MG63 (cell line): ENCODE data around the gene GSTO1. TPM values are rescaled to one million over a fixed set of nuclear protein-coding genes. Genes with fewer than 3 reads are reported as not detected.

Experiments used
- DNase-seq: peaks from one replicate; pipeline ENCODE4 v3.0.0-alpha.2; 2020
- H3K27me3 ChIP-seq: fragments of 250-450 bp; sonication (Bioruptor Pico); 2 replicates; pipeline ENCODE4 v1.5.1; 2020; ENCODE audit warnings: mild to moderate bottlenecking, moderate library complexity
- H3K36me3 ChIP-seq: fragments of 250-450 bp; sonication (Bioruptor Pico); 2 replicates; pipeline ENCODE4 v1.5.1; 2020; ENCODE audit warnings: mild to moderate bottlenecking, moderate library complexity
- H3K4me3 ChIP-seq: fragments of 250-450 bp; sonication (Bioruptor Pico); 2 replicates; pipeline ENCODE4 v1.5.1; 2020; ENCODE audit warnings: mild to moderate bottlenecking, moderate library complexity
- H3K9me3 ChIP-seq: fragments of 250-450 bp; sonication (Bioruptor Pico); 2 replicates; pipeline ENCODE4 v1.5.1; 2020; ENCODE audit warnings: mild to moderate bottlenecking, moderate library complexity
- total RNA-seq: library from RNA; depleted of rRNA; stranded (reverse); fragments of >200 nt; shearing (Covaris generic); gene quantifications from 2 replicates; pipeline ENCODE4 v1.2.3, GENCODE V29; 2014; ENCODE audit warnings: low replicate concordance

GSTO1 gene
- total RNA-seq, 1 experiment from 2014 or later: 191 TPM

- H3K4me3 ChIP-seq: no peak overlapping the region
- no peaks in the 10 kb centered on the region for H3K27me3 ChIP-seq
- no peak for DNase-seq
- peaks cover 88% of the 10 kb centered on the region for H3K36me3 ChIP-seq
- no peaks in the 10 kb centered on the region for H3K9me3 ChIP-seq
These were observed 6.1 kb downstream of the GSTO1 start for GRCh38 chr10:104260775-104261115.

- Histone ChIP-seq H3K9me3 (no peaks in the 10 kb centered on the region), H3K27me3 (no peaks in the 10 kb centered on the region), H3K4me3 (no peak overlapping the region), H3K36me3 (peaks cover 94% of the 10 kb centered on the region)
- DNase-seq: no peak
These were observed 7.4 kb downstream of the GSTO1 start for GRCh38 chr10:104262055-104262454.

GRCh38 chr10:104264783-104265182, 10.1 kb downstream of the GSTO1 start:
- Histone ChIP-seq H3K4me3 (no peak overlapping the region), H3K36me3 (peaks cover 84% of the 10 kb centered on the region), H3K27me3 (no peaks in the 10 kb centered on the region), H3K9me3 (no peaks in the 10 kb centered on the region)
- no peak for DNase-seq

- no peak for DNase-seq
- H3K4me3 ChIP-seq: peak overlapping the region; percentile 78
- no peaks in the 10 kb centered on the region for H3K9me3 ChIP-seq
- H3K36me3 ChIP-seq: peaks cover 54% of the 10 kb centered on the region
- H3K27me3 ChIP-seq: no peaks in the 10 kb centered on the region
These were observed 13.2 kb downstream of the GSTO1 start for GRCh38 chr10:104267721-104268404.

- Histone ChIP-seq H3K9me3 (no peaks in the 10 kb centered on the region), H3K36me3 (peaks cover 49% of the 10 kb centered on the region), H3K4me3 (peak overlapping the region; percentile 78), H3K27me3 (no peaks in the 10 kb centered on the region)
- no peak for DNase-seq
These were observed 13.7 kb downstream of the GSTO1 start for GRCh38 chr10:104268405-104268712.

- Histone ChIP-seq H3K4me3 (peak within 1 kb of the TSS; percentile 78), H3K36me3 (peaks cover 46% of the 10 kb centered on the region), H3K27me3 (no peaks in the 10 kb centered on the region), H3K9me3 (no peaks in the 10 kb centered on the region)
- DNase-seq: peak; percentile 99
These were observed 14.3 kb downstream of the GSTO1 start, which contains the start of gene GSTO2 for GRCh38 chr10:104268713-104269645. GSTO2 (plus strand) TSS chr10:104269184; CDS start chr10:104274916, 5,732 bp downstream.

GRCh38 chr10:104273286-104273685, 18.6 kb downstream of the GSTO1 start:
- H3K27me3 ChIP-seq: no peaks in the 10 kb centered on the region
- H3K4me3 ChIP-seq: no peak overlapping the region
- peaks cover 4% of the 10 kb centered on the region for H3K36me3 ChIP-seq
- no peak for DNase-seq
- no peaks in the 10 kb centered on the region for H3K9me3 ChIP-seq

- Histone ChIP-seq H3K36me3 (no peaks in the 10 kb centered on the region), H3K9me3 (no peaks in the 10 kb centered on the region), H3K4me3 (no peak overlapping the region), H3K27me3 (no peaks in the 10 kb centered on the region)
- no peak for DNase-seq
These were observed 19.3 kb downstream of the GSTO1 start for GRCh38 chr10:104273899-104274575.

- Histone ChIP-seq H3K36me3 (no peaks in the 10 kb centered on the region), H3K9me3 (no peaks in the 10 kb centered on the region), H3K4me3 (no peak overlapping the region), H3K27me3 (no peaks in the 10 kb centered on the region)
- DNase-seq: peak; percentile 29
These were observed 20.4 kb downstream of the GSTO1 start for GRCh38 chr10:104274762-104275721.

GRCh38 chr10:104276192-104276591, 21.5 kb downstream of the GSTO1 start:
- Histone ChIP-seq H3K27me3 (no peaks in the 10 kb centered on the region), H3K4me3 (no peak overlapping the region), H3K9me3 (no peaks in the 10 kb centered on the region), H3K36me3 (no peaks in the 10 kb centered on the region)
- DNase-seq: no peak

- H3K36me3 ChIP-seq: no peaks in the 10 kb centered on the region
- no peak overlapping the region for H3K4me3 ChIP-seq
- H3K27me3 ChIP-seq: no peaks in the 10 kb centered on the region
- no peak for DNase-seq
- no peaks in the 10 kb centered on the region for H3K9me3 ChIP-seq
These were observed 23.1 kb downstream of the GSTO1 start for GRCh38 chr10:104277785-104278184.

GRCh38 chr10:104279550-104280259, 25.0 kb downstream of the GSTO1 start:
- no peaks in the 10 kb centered on the region for H3K27me3 ChIP-seq
- H3K4me3 ChIP-seq: no peak overlapping the region
- DNase-seq: no peak
- H3K9me3 ChIP-seq: no peaks in the 10 kb centered on the region
- no peaks in the 10 kb centered on the region for H3K36me3 ChIP-seq

- Histone ChIP-seq H3K36me3 (no peaks in the 10 kb centered on the region), H3K27me3 (no peaks in the 10 kb centered on the region), H3K9me3 (no peaks in the 10 kb centered on the region), H3K4me3 (no peak overlapping the region)
- no peak for DNase-seq
These were observed 27.0 kb downstream of the GSTO1 start for GRCh38 chr10:104281694-104282093.

GRCh38 chr10:104284846-104285245, 30.2 kb downstream of the GSTO1 start:
- no peak for DNase-seq
- Histone ChIP-seq H3K36me3 (no peaks in the 10 kb centered on the region), H3K4me3 (no peak overlapping the region), H3K27me3 (no peaks in the 10 kb centered on the region; the same call in 1 of the 2 replicates), H3K9me3 (no peaks in the 10 kb centered on the region)

- no peaks in the 10 kb centered on the region for H3K9me3 ChIP-seq
- no peaks in the 10 kb centered on the region for H3K36me3 ChIP-seq
- no peaks in the 10 kb centered on the region; the same call in 1 of the 2 replicates for H3K27me3 ChIP-seq
- H3K4me3 ChIP-seq: no peak overlapping the region
- DNase-seq: no peak
These were observed 32.2 kb downstream of the GSTO1 start for GRCh38 chr10:104286939-104287338.

- H3K9me3 ChIP-seq: no peaks in the 10 kb centered on the region
- DNase-seq: no peak
- H3K4me3 ChIP-seq: no peak overlapping the region
- H3K36me3 ChIP-seq: no peaks in the 10 kb centered on the region
- H3K27me3 ChIP-seq: no peaks in the 10 kb centered on the region; the same call in 1 of the 2 replicates
These were observed 33.7 kb downstream of the GSTO1 start for GRCh38 chr10:104288355-104288754.
